H1 (cell line): Measurements from ENCODE around the gene TLNRD1. TPM values are rescaled to one million over a fixed set of nuclear protein-coding genes. Genes with fewer than 3 reads are reported as not detected.

Source experiments
- CTCF ChIA-PET: fragments of 300-600 bp; sonication (Branson Sonifier 250); formaldehyde crosslinking; loops from one replicate; lab custom pipeline; 2021; ENCODE audit not compliant: partially characterized antibody; lab: Charles Lee
- POLR2A ChIA-PET: fragments of 300-600 bp; sonication (Branson Sonifier 250); formaldehyde crosslinking; loops from one replicate; lab custom pipeline; 2021; ENCODE audit warnings: inconsistent platforms; ENCODE audit not compliant: partially characterized antibody; lab: Charles Lee
- DNase-seq, 2 experiments: peaks; one replicate each; pipeline versions ENCODE4 v3.0.0 to v3.0.0-alpha.2; 2010 to 2022; ENCODE audit warnings: low spot score in 2 of 2, low read depth in 1 of 2, mixed read lengths in 1 of 2
- FAIRE-seq: peaks from 2 replicates; lab custom pipeline; 2011; peaks lifted over from hg19 to GRCh38; lab: Jason Lieb, UNC
- H2AFZ ChIP-seq: 2 replicates; pipeline ENCODE4 v1.8.1; 2012; ENCODE audit warnings: low read length, inconsistent platforms
- H2AK5ac ChIP-seq: 2 replicates; pipeline ENCODE4 v1.6.1; 2013; ENCODE audit warnings: low read depth, low read length
- H2BK120ac ChIP-seq: replicated peaks from 2 replicates; pipeline ENCODE3; 2013; ENCODE audit warnings: low read depth, low read length, inconsistent platforms
- H2BK12ac ChIP-seq: 2 replicates; pipeline ENCODE4 v1.6.1; 2013; ENCODE audit warnings: low read depth, low read length
- H2BK15ac ChIP-seq: 2 replicates; pipeline ENCODE4 v1.6.1; 2013; ENCODE audit warnings: low read length
- H2BK20ac ChIP-seq: 2 replicates; pipeline ENCODE4 v1.6.1; 2013; ENCODE audit warnings: low read length
- H2BK5ac ChIP-seq: 2 replicates; pipeline ENCODE4 v1.6.1; 2013; ENCODE audit warnings: low read depth, low read length
- H3K14ac ChIP-seq: 2 replicates; pipeline ENCODE4 v1.6.1; 2013; ENCODE audit warnings: inconsistent platforms; ENCODE audit not compliant: insufficient read length
- H3K18ac ChIP-seq: 2 replicates; pipeline ENCODE4 v1.6.1; 2013; ENCODE audit warnings: low read length; ENCODE audit errors: extremely low read depth
- H3K23ac ChIP-seq: 2 replicates; pipeline ENCODE4 v1.6.1; 2013; ENCODE audit warnings: inconsistent platforms; ENCODE audit not compliant: insufficient read length
- H3K23me2 ChIP-seq: 2 replicates; pipeline ENCODE4 v1.6.1; 2013; ENCODE audit warnings: low read depth, low read length
- H3K27ac ChIP-seq: 2 replicates; pipeline ENCODE4 v1.6.1; 2011; ENCODE audit warnings: low read depth, low read length, inconsistent platforms
- H3K27me3 ChIP-seq, 4 experiments: replicated peaks in 1 of 4; 1 replicate in 1 of 4; 2 replicates in 3 of 4; pipeline versions ENCODE4 v1.6.1 to v1.8.1; 2011 to 2013; ENCODE audit warnings: low read length in 3 of 4, mild to moderate bottlenecking in 3 of 4, inconsistent platforms in 2 of 4, mixed read lengths in 2 of 4, moderate library complexity in 1 of 4; ENCODE audit not compliant: control insufficient read depth in 3 of 4, insufficient read depth in 3 of 4; ENCODE audit errors: extremely low read depth in 1 of 4
- H3K36me3 ChIP-seq, 4 experiments: 2 replicates each; pipeline versions ENCODE4 v1.6.1 to v1.8.1; 2011 to 2013; ENCODE audit warnings: mild to moderate bottlenecking in 4 of 4, low read length in 3 of 4, moderate library complexity in 2 of 4, control low read depth in 1 of 4, inconsistent platforms in 1 of 4; ENCODE audit not compliant: insufficient read depth in 4 of 4, control insufficient read depth in 2 of 4
- H3K4ac ChIP-seq: replicated peaks from 2 replicates; pipeline ENCODE3; 2013; ENCODE audit warnings: low read length, low read depth, mixed read lengths, inconsistent platforms; ENCODE audit not compliant: insufficient read length
- H3K4me1 ChIP-seq, 4 experiments: replicated peaks in 1 of 4; 1 replicate in 1 of 4; 2 replicates in 3 of 4; pipeline versions ENCODE4 v1.6.1 to v1.8.1; 2011 to 2013; ENCODE audit warnings: low read length in 3 of 4, inconsistent platforms in 2 of 4, mixed read lengths in 1 of 4; ENCODE audit not compliant: insufficient read depth in 4 of 4, control insufficient read depth in 3 of 4
- H3K4me2 ChIP-seq, 2 experiments: 2 replicates each; pipeline versions ENCODE4 v1.6.1 to v1.8.1; 2011 to 2013; ENCODE audit warnings: low read depth in 2 of 2, low read length in 2 of 2, control low read depth in 1 of 2, inconsistent platforms in 1 of 2, mild to moderate bottlenecking in 1 of 2; ENCODE audit not compliant: insufficient read depth in 1 of 2
- H3K4me3 ChIP-seq, 4 experiments: fragments of 200-600, 300-600 bp in 1 of 4; sonication (generic), shearing (Covaris generic), sonication (Bioruptor Twin) in 1 of 4; 2 replicates each; pipeline versions ENCODE4 v1.5.1 to v1.8.1; 2011 to 2016; ENCODE audit warnings: low read length in 4 of 4, low read depth in 3 of 4, control low read depth in 2 of 4, inconsistent platforms in 2 of 4, mild to moderate bottlenecking in 2 of 4, mixed read lengths in 1 of 4, moderate library complexity in 1 of 4; ENCODE audit not compliant: insufficient read depth in 2 of 4; ENCODE audit errors: extremely low read depth in 1 of 4
- H3K56ac ChIP-seq: replicated peaks from 2 replicates; pipeline ENCODE3; 2013; ENCODE audit warnings: low read depth, mild to moderate bottlenecking, mixed read lengths, low read length, inconsistent platforms; ENCODE audit not compliant: insufficient read length
- H3K79me1 ChIP-seq: 2 replicates; pipeline ENCODE4 v1.6.1; 2013; ENCODE audit warnings: low read depth, low read length, control low read depth
- H3K79me2 ChIP-seq, 2 experiments: 2 replicates each; pipeline versions ENCODE4 v1.6.1 to v1.8.1; 2012 to 2013; ENCODE audit warnings: low read length in 2 of 2, mild to moderate bottlenecking in 2 of 2, inconsistent platforms in 1 of 2; ENCODE audit not compliant: insufficient read depth in 2 of 2, control insufficient read depth in 1 of 2
- H3K9ac ChIP-seq, 4 experiments: replicated peaks in 1 of 4; 1 replicate in 1 of 4; 2 replicates in 3 of 4; pipeline versions ENCODE4 v1.6.1 to v1.8.1; 2011 to 2013; ENCODE audit warnings: low read depth in 3 of 4, low read length in 3 of 4, control low read depth in 2 of 4, mild to moderate bottlenecking in 2 of 4, moderate library complexity in 2 of 4, inconsistent platforms in 1 of 4; ENCODE audit errors: extremely low read depth in 1 of 4
- H3K9me3 ChIP-seq, 2 experiments: 2 replicates each; pipeline versions ENCODE4 v1.6.1 to v1.8.1; 2012 to 2013; ENCODE audit warnings: mild to moderate bottlenecking in 2 of 2, moderate library complexity in 2 of 2, control low read depth in 1 of 2, inconsistent platforms in 1 of 2, low read depth in 1 of 2, low read length in 1 of 2, mixed read lengths in 1 of 2; ENCODE audit not compliant: insufficient read depth in 2 of 2
- H4K20me1 ChIP-seq, 2 experiments: replicated peaks in 1 of 2; 2 replicates each; pipeline versions ENCODE3 to v1.8.1; 2011 to 2013; ENCODE audit warnings: inconsistent platforms in 2 of 2, low read length in 2 of 2, mild to moderate bottlenecking in 1 of 2; ENCODE audit not compliant: insufficient read depth in 2 of 2, control insufficient read depth in 1 of 2
- H4K5ac ChIP-seq: 2 replicates; pipeline ENCODE4 v1.6.1; 2013; ENCODE audit warnings: low read length, low read depth, mixed read lengths, inconsistent platforms; ENCODE audit not compliant: insufficient read length
- H4K8ac ChIP-seq: 2 replicates; pipeline ENCODE4 v1.8.0; 2013; ENCODE audit warnings: mild to moderate bottlenecking, moderate library complexity, low read length, inconsistent platforms; ENCODE audit not compliant: insufficient read depth; ENCODE audit errors: extremely low read depth
- H4K91ac ChIP-seq: replicated peaks from 2 replicates; pipeline ENCODE3; 2013; ENCODE audit warnings: low read length, mixed read lengths, inconsistent platforms; ENCODE audit not compliant: insufficient read length
- ATF2 ChIP-seq: IDR thresholded peaks from 2 replicates; pipeline ENCODE4 v1.6.1; 2012; ENCODE audit warnings: low read length, inconsistent platforms
- BCL11A ChIP-seq, 2 experiments: IDR thresholded peaks; one replicate each; pipeline ENCODE4 v1.6.1; 2011; ENCODE audit warnings: low read depth in 2 of 2, low read length in 2 of 2, mild to moderate bottlenecking in 2 of 2
- CBX5 ChIP-seq: fragments of 300-800, 300-1000 bp; sonication (generic); IDR thresholded peaks from 2 replicates; pipeline ENCODE4 v1.7.1; 2016; ENCODE audit warnings: antibody characterized with exemption, low read length, low read depth
- EGR1 ChIP-seq: IDR thresholded peaks from 2 replicates; pipeline ENCODE4 v1.6.1; 2011; ENCODE audit warnings: low read depth, low read length, borderline replicate concordance
- EP300 ChIP-seq, 2 experiments: IDR thresholded peaks; 1 replicate in 1 of 2; 2 replicates in 1 of 2; pipeline ENCODE4 v1.6.1; 2011 to 2012; ENCODE audit warnings: low read depth in 2 of 2, low read length in 2 of 2, mild to moderate bottlenecking in 2 of 2, borderline replicate concordance in 1 of 2, inconsistent platforms in 1 of 2, moderate library complexity in 1 of 2
- FOSL1 ChIP-seq: IDR thresholded peaks from 2 replicates; pipeline ENCODE4 v1.6.1; 2011; ENCODE audit warnings: mild to moderate bottlenecking, low read depth, low read length, moderate library complexity; ENCODE audit not compliant: insufficient read depth
- JUND ChIP-seq: IDR thresholded peaks from 2 replicates; pipeline ENCODE4 v1.6.1; 2011; ENCODE audit warnings: mild to moderate bottlenecking, improper control_type of control experiment, low read length
- POU5F1 ChIP-seq: IDR thresholded peaks from 2 replicates; pipeline ENCODE4 v1.6.1; 2011; ENCODE audit warnings: low read depth, mild to moderate bottlenecking, low read length, moderate library complexity
- TAF1 ChIP-seq: IDR thresholded peaks from 2 replicates; pipeline ENCODE4 v1.6.1; 2011; ENCODE audit warnings: mild to moderate bottlenecking, low read depth, low read length
- TCF12 ChIP-seq: IDR thresholded peaks from 2 replicates; pipeline ENCODE4 v1.6.1; 2011; ENCODE audit warnings: low read depth, mild to moderate bottlenecking, low read length
- WGBS, 2 experiments: shearing (Covaris generic) in 1 of 2; methylation state at CpG; one replicate each; pipeline versions ENCODE4 v1.1.6 to v1.1.7; 2013 to 2015; ENCODE audit warnings: low lambda C conversion rate in 2 of 2, mixed read lengths in 2 of 2, inconsistent platforms in 1 of 2, low coverage in 1 of 2, missing lambda C conversion rate in 1 of 2; ENCODE audit not compliant: insufficient replicate concordance in 2 of 2, insufficient coverage in 1 of 2, insufficient read length in 1 of 2; ENCODE audit errors: extremely low coverage in 1 of 2, missing lambda C conversion rate in 1 of 2; 5-methylcytosine and 5-hydroxymethylcytosine counted together
- polyA plus RNA-seq, 7 experiments: library from polyadenylated mRNA; depleted of rRNA in 3 of 7; stranded (reverse) in 5 of 7; unstranded in 2 of 7; fragments of >200 nt in 5 of 7; fragments of 200-250 nt in 2 of 7; gene quantifications; 1 replicate in 5 of 7; 2 replicates in 1 of 7; 4 replicates in 1 of 7; pipeline versions ENCODE4 v1.2.1 to v1.2.3, GENCODE V29; 2011 to 2013; ENCODE audit warnings: missing spikeins in 2 of 7, mixed read lengths in 2 of 7
- total RNA-seq: library from RNA; stranded (reverse); fragmentation: NEBNext Ultra II Directional; extraction: Animal tissue kit (Norgen Biotek cat#: 25700); gene quantifications from 2 replicates; pipeline ENCODE4 v1.2.1, GENCODE V29; 2021

The TLNRD1 gene
- total and polyA plus RNA-seq, 2 of the 8 experiments (the other 6 are each of a cell fraction or from before 2014, with no cell fraction given), result 12.2 to 20.5 TPM

- no peak for TF ChIP-seq BCL11A (IDR thresholded peaks at IDR 0.05; ENCODE audit: low read depth in 2 of 2, low read length in 2 of 2)
- no peak for TF ChIP-seq EP300 (IDR thresholded peaks at IDR 0.05; ENCODE audit: borderline replicate concordance in 1 of 2, low read depth in 2 of 2, low read length in 2 of 2)
- TF ChIP-seq ATF2, result no peak
- no peak for TF ChIP-seq TCF12
- TF ChIP-seq JUND, result no peak
- no peak for TF ChIP-seq FOSL1
- no peak for TF ChIP-seq CBX5
- no peak for TF ChIP-seq TAF1
- TF ChIP-seq POU5F1, result no peak
- TF ChIP-seq EGR1, result no peak
- TF ChIP-seq, all 59 proteins: peak for 0
- H3K23me2 ChIP-seq, result no peaks in the 10 kb centered on the region
- H2AFZ ChIP-seq, result no peak overlapping the region
- H3K4ac ChIP-seq, result no peak overlapping the region
- no peak overlapping the region for H3K18ac ChIP-seq
- no peak overlapping the region for H3K27ac ChIP-seq
- H4K5ac ChIP-seq, result no peak overlapping the region
- no peak overlapping the region for H2BK120ac ChIP-seq
- H3K23ac ChIP-seq, result no peak overlapping the region
- H4K91ac ChIP-seq, result no peak overlapping the region
- ChIA-PET POLR2A (no interaction called here), CTCF (interaction anchor here (0.8 to 2.2 kb wide), 2 partner anchors 11 to 216 kb away, joined by 3 to 8 read pairs; no protein-coding TSS in a partner anchor)
- no peak for DNase-seq
- no peak overlapping the region for H4K8ac ChIP-seq
- H3K4me3 ChIP-seq, result no peak overlapping the region
- no peak overlapping the region for H2BK5ac ChIP-seq
- H2BK20ac ChIP-seq, result no peak overlapping the region
- H3K4me1 ChIP-seq, result no peaks in the 10 kb centered on the region
- H3K79me1 ChIP-seq, result no peaks in the 10 kb centered on the region
- no peaks in the 10 kb centered on the region for H3K27me3 ChIP-seq
- H3K36me3 ChIP-seq, result no peaks in the 10 kb centered on the region
- no peak overlapping the region for H3K56ac ChIP-seq
- no peak overlapping the region for H2BK12ac ChIP-seq
- no peak overlapping the region for H3K14ac ChIP-seq
- no peak overlapping the region for H3K4me2 ChIP-seq
- WGBS, 2 experiments, result 85% methylated on average over 4 of the region's 4 CpGs; no CpG with 5 or more reads in 1 of the 2 experiments
- no peak overlapping the region for H2AK5ac ChIP-seq
- no peaks in the 10 kb centered on the region for H4K20me1 ChIP-seq
- no peaks in the 10 kb centered on the region for H3K9me3 ChIP-seq
- FAIRE-seq, result no peak
- H3K79me2 ChIP-seq, result no peaks in the 10 kb centered on the region
- no peak overlapping the region for H3K9ac ChIP-seq
- H2BK15ac ChIP-seq, result no peak overlapping the region
These were observed 49.1 kb downstream of the TLNRD1 start for GRCh38 chr15:81049835-81050234.
